GM18507 (cell line): Measurements from ENCODE around the gene FGF4.

Experiments used
- DNase-seq: peaks from one replicate; pipeline ENCODE4 v3.0.0; 2011; ENCODE audit warnings: low read depth; ENCODE audit not compliant: insufficient read length; ENCODE audit errors: extremely low spot score
- FAIRE-seq: peaks from 2 replicates; lab custom pipeline; 2011; peaks lifted over from hg19 to GRCh38; lab: Jason Lieb, UNC

Gene FGF4

GRCh38 chr11:69734841-69735240 lies 40.3 kb downstream of the FGF4 start:
- DNase-seq: no peak
- FAIRE-seq: no peak

- FAIRE-seq (no peak), DNase-seq (no peak)
These were observed 40.8 kb downstream of the FGF4 start for GRCh38 chr11:69734367-69734766.

DNA sequence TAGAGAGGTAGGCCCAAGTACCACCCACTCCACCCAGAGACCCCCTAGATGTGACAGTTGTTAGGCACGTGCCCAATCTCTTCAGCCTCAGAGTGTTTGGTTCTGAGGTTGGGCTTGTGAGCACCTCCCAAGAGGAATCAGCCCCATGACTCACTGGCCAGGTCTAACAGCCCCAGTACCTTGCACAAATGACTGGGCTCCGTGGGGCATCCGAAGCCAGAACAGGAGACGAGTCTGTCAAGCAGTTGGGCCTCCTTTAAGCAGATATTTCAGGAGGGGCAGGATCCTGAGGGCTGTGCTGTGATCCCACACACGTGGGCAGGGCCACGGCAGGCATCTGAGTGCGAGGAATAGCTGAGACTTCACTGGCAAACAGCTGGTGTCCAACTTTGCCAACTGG lies 42.2 kb downstream of the FGF4 start:
- DNase-seq (no peak), FAIRE-seq (no peak)

- no peak for FAIRE-seq
- DNase-seq: no peak
These were observed 44.0 kb downstream of the FGF4 start for GRCh38 chr11:69731110-69731509.

- FAIRE-seq: no peak
- no peak for DNase-seq
These were observed 44.6 kb downstream of the FGF4 start for GRCh38 chr11:69730500-69730899.

- DNase-seq (no peak), FAIRE-seq (no peak)
These were observed 45.9 kb downstream of the FGF4 start for GRCh38 chr11:69729252-69729651.

DNA sequence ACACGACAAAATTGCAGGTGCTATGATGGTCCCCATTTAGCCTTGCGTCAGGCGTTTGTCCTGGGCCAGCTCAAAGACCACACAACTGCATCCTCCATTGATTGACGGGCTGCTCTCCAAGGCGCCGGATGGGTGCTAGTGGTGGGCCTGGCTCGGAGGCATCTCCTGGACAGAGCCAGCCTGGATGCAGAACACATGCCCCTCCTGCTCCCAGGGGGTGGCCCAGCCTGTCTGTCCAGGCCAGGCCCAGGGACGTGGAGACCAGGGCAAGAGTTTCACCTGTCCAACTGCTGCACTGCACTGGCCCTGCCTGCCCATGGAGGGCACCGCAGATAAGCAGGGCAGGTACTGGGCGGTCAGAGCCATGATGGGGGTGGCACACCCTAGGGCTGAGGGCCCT lies 47.9 kb downstream of the FGF4 start:
- FAIRE-seq (no peak), DNase-seq (no peak)

GRCh38 chr11:69726481-69726880 lies 48.7 kb downstream of the FGF4 start:
- FAIRE-seq (no peak), DNase-seq (no peak)

DNA sequence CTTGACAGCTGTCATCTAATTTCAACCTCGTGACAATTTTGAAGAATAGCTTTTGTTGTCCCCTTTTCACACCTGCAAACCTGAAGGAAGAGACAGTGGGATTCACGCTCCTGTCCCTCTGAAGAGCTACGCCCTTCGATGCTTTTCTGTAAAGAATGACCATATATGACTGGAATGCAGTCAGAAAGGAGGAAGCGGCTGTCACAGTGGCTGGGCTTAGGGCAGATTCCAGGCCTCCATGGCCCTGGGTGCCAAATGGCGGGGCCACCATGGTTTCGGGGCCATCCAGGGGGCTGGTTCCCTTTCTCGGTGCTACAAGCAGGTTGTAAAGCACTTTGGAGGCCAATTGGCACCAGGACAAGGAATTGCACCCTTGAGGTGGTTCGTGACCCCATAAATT lies 49.1 kb downstream of the FGF4 start:
- FAIRE-seq (no peak), DNase-seq (no peak)

- FAIRE-seq (no peak), DNase-seq (no peak)
These were observed 53.4 kb downstream of the FGF4 start for GRCh38 chr11:69721745-69722144.

- DNase-seq: no peak
- no peak for FAIRE-seq
These were observed 54.0 kb downstream of the FGF4 start for GRCh38 chr11:69721106-69721505.
